GM12878 (cell line): ENCODE results near the gene ASNSD1. TPM values are rescaled to one million over a fixed set of nuclear protein-coding genes. Genes with fewer than 3 reads are reported as not detected.
A peak's percentile ranks its signal among the peaks of the same experiment; 100 is the strongest.

Experiments used
- BCL11A ChIP-seq: IDR thresholded peaks from 2 replicates; pipeline ENCODE4 v1.6.1; 2011; ENCODE audit warnings: low read depth, low read length
- E2F8 ChIP-seq: fragments of 450-650 bp; IDR thresholded peaks from 2 replicates; pipeline ENCODE4 v1.6.1; 2018; ENCODE audit warnings: mild to moderate bottlenecking, low read depth, moderate library complexity; ENCODE audit not compliant: partially characterized antibody
- EZH2 ChIP-seq: IDR thresholded peaks from 2 replicates; pipeline ENCODE4 v1.6.1; 2012; ENCODE audit warnings: low read depth, mild to moderate bottlenecking, control low read depth, inconsistent platforms, low read length, borderline replicate concordance; ENCODE audit not compliant: control insufficient read depth
- MEF2A ChIP-seq: IDR thresholded peaks from 2 replicates; pipeline ENCODE4 v1.6.1; 2011; ENCODE audit warnings: low read depth, mild to moderate bottlenecking, low read length, moderate library complexity; ENCODE audit not compliant: insufficient read depth
- NRF1 ChIP-seq: conservative IDR thresholded peaks from 2 replicates; pipeline ENCODE4 v1.6.1; 2011; ENCODE audit warnings: mild to moderate bottlenecking, low read depth, low read length, improper control_type of control experiment
- PAX8 ChIP-seq: fragments of 450-650 bp; IDR thresholded peaks from 2 replicates; pipeline ENCODE4 v1.6.1; 2017; ENCODE audit warnings: mild to moderate bottlenecking, moderate library complexity
- POLR2A ChIP-seq: IDR thresholded peaks from 2 replicates; pipeline ENCODE4 v1.6.1; 2011; ENCODE audit warnings: low read depth, mild to moderate bottlenecking, low read length
- RELA ChIP-seq: fragments of 450-650 bp; IDR thresholded peaks from 2 replicates; pipeline ENCODE4 v1.8.0; 2014; ENCODE audit warnings: borderline replicate concordance; ENCODE audit not compliant: partially characterized antibody
- SIN3A ChIP-seq: IDR thresholded peaks from 2 replicates; pipeline ENCODE4 v1.6.1; 2012; ENCODE audit warnings: low read depth, low read length, improper control_type of control experiment
- SREBF2 ChIP-seq: IDR thresholded peaks from 2 replicates; pipeline ENCODE4 v1.6.1; 2012; ENCODE audit warnings: mild to moderate bottlenecking, low read length
- SUZ12 ChIP-seq: fragments of 200-600 bp; sonication (generic); IDR thresholded peaks from one replicate; pipeline ENCODE4 v1.6.1; 2018; ENCODE audit warnings: antibody characterized with exemption, mild to moderate bottlenecking; ENCODE audit not compliant: unreplicated experiment
- TARDBP ChIP-seq: IDR thresholded peaks from 2 replicates; pipeline ENCODE4 v1.6.1; 2016; ENCODE audit warnings: borderline replicate concordance
- USF2 ChIP-seq: IDR thresholded peaks from 2 replicates; pipeline ENCODE4 v1.6.1; 2011; ENCODE audit warnings: low read depth, low read length, improper control_type of control experiment, borderline replicate concordance
- ZBTB4 ChIP-seq: fragments of 450-650 bp; formaldehyde crosslinking; IDR thresholded peaks from 2 replicates; pipeline ENCODE4 v1.4.0; 2022; ENCODE audit warnings: mild to moderate bottlenecking, moderate library complexity
- ZNF217 ChIP-seq: fragments of 450-650 bp; IDR thresholded peaks from 2 replicates; pipeline ENCODE4 v1.6.1; 2017; ENCODE audit warnings: antibody characterized with exemption, mild to moderate bottlenecking
- polyA plus RNA-seq, 11 experiments: library from polyadenylated mRNA; depleted of rRNA in 4 of 11; unstranded in 6 of 11; stranded (reverse) in 5 of 11; fragments of >200 nt; fragmentation: Nextera tagmentation in 4 of 11; fragmentation: Illumina TruSeq in 1 of 11; extraction: Ambion mirVana in 4 of 11; extraction: Trizol in 1 of 11; gene quantifications; 1 replicate in 1 of 11; 2 replicates in 10 of 11; pipeline versions ENCODE4 v1.2.1 to v1.2.3, GENCODE V29; 2011 to 2016; ENCODE audit warnings: inconsistent platforms in 2 of 11, missing spikeins in 2 of 11, low read depth in 1 of 11
- total RNA-seq, 4 experiments: library from RNA; depleted of rRNA in 3 of 4; stranded (reverse); fragments of >200 nt in 3 of 4; fragmentation: Illumina TruSeq in 1 of 4; extraction: Trizol in 1 of 4; gene quantifications; 2 replicates each; pipeline versions ENCODE4 v1.2.1 to v1.2.3, GENCODE V29; 2013 to 2021
- TF ChIP-seq, protein P1 (sequence below): IDR thresholded peaks from 2 replicates; pipeline ENCODE4 v1.6.1; 2012; ENCODE audit warnings: low read length, inconsistent platforms
- TF ChIP-seq, protein P2 (sequence below): fragments of 450-650 bp; IDR thresholded peaks from 2 replicates; pipeline ENCODE4 v1.6.1; 2017; ENCODE audit warnings: mild to moderate bottlenecking, low read depth, inconsistent platforms; ENCODE audit not compliant: poor library complexity, severe bottlenecking

ASNSD1 gene
- total and polyA plus RNA-seq, 10 of the 15 experiments (the other 5 are each of a cell fraction or from before 2014, with no cell fraction given), result 39.1 to 89.8 (median 72.1) TPM

DNA sequence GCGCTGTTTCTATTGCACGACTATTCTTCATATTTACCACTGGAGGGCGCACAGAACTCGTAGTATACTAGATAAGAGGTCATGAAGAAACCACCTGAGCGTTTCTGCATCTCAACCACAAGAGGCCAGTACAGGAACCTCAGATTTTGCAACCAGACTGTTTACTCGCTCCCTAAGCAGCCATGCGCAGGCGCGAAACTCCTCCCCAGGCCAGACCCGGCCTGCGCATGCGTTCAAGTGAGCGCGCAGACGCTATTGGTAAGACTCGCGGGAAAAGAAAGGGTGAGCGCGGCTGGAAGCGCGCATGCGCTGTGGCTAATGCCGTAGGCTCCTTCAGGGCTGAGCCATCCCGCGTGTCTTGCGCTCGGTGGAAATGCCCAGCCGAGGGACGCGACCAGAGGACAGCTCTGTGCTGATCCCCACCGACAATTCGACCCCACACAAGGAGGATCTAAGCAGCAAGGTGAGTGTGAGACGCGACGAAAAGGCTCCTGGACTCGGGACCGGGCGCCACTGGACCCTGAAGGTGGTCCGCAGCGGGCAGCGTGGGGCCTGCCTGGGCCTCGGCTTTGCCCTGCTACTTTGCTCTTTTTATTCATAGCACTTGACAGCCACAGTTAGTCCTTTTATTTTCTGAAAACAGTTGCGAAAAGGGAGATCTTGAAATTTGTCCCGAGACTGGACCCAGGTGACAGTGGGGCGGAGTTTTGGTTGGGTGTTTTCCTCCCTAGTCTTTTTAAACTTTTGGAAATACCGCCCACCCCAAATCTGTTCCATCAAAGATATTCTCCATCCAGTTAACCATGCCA is at the start of gene ASNSD1 (continued):
- TF ChIP-seq USF2 (no peak), SIN3A (no peak), POLR2A (peak; percentile 99), EZH2 (no peak), NRF1 (peak; percentile 99), RELA (no peak), SUZ12 (no peak), MEF2A (0 out of 2 replicates have a peak, but pooled peaks have one; percentile 13), ZNF217 (no peak), PAX8 (no peak), TARDBP (no peak; the same call in 1 of the 2 replicates), E2F8 (peak; percentile 41), BCL11A (no peak), ZBTB4 (CRISPR knock-in tag) (no peak), SREBF2 (no peak)
- TF ChIP-seq, protein P1, sequence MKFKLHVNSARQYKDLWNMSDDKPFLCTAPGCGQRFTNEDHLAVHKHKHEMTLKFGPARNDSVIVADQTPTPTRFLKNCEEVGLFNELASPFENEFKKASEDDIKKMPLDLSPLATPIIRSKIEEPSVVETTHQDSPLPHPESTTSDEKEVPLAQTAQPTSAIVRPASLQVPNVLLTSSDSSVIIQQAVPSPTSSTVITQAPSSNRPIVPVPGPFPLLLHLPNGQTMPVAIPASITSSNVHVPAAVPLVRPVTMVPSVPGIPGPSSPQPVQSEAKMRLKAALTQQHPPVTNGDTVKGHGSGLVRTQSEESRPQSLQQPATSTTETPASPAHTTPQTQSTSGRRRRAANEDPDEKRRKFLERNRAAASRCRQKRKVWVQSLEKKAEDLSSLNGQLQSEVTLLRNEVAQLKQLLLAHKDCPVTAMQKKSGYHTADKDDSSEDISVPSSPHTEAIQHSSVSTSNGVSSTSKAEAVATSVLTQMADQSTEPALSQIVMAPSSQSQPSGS, result no peak
- TF ChIP-seq, protein P2, sequence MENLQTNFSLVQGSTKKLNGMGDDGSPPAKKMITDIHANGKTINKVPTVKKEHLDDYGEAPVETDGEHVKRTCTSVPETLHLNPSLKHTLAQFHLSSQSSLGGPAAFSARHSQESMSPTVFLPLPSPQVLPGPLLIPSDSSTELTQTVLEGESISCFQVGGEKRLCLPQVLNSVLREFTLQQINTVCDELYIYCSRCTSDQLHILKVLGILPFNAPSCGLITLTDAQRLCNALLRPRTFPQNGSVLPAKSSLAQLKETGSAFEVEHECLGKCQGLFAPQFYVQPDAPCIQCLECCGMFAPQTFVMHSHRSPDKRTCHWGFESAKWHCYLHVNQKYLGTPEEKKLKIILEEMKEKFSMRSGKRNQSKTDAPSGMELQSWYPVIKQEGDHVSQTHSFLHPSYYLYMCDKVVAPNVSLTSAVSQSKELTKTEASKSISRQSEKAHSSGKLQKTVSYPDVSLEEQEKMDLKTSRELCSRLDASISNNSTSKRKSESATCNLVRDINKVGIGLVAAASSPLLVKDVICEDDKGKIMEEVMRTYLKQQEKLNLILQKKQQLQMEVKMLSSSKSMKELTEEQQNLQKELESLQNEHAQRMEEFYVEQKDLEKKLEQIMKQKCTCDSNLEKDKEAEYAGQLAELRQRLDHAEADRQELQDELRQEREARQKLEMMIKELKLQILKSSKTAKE, result no peak
